Measurements from ENCODE around the gene NUDT2.
A peak's percentile ranks its signal among the peaks of the same experiment; 100 is the strongest.

The NUDT2 gene

DNA sequence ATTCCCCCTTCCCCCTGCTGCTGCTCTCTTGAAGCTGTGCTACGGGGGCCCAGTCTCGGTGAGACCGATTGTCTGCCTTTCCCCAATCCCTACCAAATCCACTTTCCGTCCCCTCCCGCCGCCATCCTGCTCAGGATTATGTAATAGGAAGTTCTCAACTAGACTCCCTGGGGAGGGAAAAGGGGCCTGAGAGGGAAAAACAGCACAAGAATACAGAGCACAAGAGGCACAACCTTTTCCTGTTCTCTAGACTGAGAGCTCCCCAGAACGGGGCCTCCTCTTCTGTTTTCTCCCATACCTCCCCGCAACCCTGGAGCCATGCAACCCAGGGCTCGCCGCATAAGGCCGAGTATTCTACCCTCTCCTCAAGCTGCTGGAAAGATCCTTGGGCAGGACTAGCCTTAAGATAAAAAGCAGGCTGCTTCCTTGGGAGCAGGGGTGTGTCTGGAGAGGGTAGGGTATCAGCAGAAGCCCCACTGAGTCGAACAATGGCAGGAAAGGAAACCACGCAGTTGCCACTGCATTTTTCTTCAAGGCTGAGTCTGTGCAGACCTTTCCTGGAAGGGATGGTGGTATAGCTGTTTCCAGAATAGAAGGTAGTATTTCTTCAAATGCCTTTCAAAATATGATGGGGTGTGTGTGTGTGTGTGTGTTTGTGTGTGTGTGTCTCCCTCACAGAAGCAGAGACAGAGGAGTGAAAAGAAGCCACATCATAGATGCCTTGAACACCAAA, 34.4 kb downstream of the NUDT2 start:
- no peaks in the 10 kb centered on the region for H3K4me1 ChIP-seq (ENCODE audit: control insufficient read depth, insufficient read depth, low read length)
- TF ChIP-seq ZBTB7A (tag by site-specific recombination; IDR thresholded peaks at IDR 0.05; ENCODE audit: low read depth) (no peak), ZIC2 (tag by site-specific recombination; IDR thresholded peaks at IDR 0.05) (peak; percentile 35), ZBTB17 (tag by site-specific recombination; IDR thresholded peaks at IDR 0.05) (0 out of 2 replicates have a peak, but pooled peaks have one; percentile 25), ZNF341 (tag by site-specific recombination; IDR thresholded peaks at IDR 0.05; ENCODE audit: low read depth) (peak; percentile 14; the same call in 1 of the 2 replicates)
- TF ChIP-seq, protein P1, sequence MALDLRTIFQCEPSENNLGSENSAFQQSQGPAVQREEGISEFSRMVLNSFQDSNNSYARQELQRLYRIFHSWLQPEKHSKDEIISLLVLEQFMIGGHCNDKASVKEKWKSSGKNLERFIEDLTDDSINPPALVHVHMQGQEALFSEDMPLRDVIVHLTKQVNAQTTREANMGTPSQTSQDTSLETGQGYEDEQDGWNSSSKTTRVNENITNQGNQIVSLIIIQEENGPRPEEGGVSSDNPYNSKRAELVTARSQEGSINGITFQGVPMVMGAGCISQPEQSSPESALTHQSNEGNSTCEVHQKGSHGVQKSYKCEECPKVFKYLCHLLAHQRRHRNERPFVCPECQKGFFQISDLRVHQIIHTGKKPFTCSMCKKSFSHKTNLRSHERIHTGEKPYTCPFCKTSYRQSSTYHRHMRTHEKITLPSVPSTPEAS (tag by site-specific recombination; IDR thresholded peaks at IDR 0.05): 0 out of 2 replicates have a peak, but pooled peaks have one; percentile 12
- TF ChIP-seq, protein P2, sequence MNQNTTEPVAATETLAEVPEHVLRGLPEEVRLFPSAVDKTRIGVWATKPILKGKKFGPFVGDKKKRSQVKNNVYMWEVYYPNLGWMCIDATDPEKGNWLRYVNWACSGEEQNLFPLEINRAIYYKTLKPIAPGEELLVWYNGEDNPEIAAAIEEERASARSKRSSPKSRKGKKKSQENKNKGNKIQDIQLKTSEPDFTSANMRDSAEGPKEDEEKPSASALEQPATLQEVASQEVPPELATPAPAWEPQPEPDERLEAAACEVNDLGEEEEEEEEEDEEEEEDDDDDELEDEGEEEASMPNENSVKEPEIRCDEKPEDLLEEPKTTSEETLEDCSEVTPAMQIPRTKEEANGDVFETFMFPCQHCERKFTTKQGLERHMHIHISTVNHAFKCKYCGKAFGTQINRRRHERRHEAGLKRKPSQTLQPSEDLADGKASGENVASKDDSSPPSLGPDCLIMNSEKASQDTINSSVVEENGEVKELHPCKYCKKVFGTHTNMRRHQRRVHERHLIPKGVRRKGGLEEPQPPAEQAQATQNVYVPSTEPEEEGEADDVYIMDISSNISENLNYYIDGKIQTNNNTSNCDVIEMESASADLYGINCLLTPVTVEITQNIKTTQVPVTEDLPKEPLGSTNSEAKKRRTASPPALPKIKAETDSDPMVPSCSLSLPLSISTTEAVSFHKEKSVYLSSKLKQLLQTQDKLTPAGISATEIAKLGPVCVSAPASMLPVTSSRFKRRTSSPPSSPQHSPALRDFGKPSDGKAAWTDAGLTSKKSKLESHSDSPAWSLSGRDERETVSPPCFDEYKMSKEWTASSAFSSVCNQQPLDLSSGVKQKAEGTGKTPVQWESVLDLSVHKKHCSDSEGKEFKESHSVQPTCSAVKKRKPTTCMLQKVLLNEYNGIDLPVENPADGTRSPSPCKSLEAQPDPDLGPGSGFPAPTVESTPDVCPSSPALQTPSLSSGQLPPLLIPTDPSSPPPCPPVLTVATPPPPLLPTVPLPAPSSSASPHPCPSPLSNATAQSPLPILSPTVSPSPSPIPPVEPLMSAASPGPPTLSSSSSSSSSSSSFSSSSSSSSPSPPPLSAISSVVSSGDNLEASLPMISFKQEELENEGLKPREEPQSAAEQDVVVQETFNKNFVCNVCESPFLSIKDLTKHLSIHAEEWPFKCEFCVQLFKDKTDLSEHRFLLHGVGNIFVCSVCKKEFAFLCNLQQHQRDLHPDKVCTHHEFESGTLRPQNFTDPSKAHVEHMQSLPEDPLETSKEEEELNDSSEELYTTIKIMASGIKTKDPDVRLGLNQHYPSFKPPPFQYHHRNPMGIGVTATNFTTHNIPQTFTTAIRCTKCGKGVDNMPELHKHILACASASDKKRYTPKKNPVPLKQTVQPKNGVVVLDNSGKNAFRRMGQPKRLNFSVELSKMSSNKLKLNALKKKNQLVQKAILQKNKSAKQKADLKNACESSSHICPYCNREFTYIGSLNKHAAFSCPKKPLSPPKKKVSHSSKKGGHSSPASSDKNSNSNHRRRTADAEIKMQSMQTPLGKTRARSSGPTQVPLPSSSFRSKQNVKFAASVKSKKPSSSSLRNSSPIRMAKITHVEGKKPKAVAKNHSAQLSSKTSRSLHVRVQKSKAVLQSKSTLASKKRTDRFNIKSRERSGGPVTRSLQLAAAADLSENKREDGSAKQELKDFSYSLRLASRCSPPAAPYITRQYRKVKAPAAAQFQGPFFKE (tag by site-specific recombination; IDR thresholded peaks at IDR 0.05; ENCODE audit: borderline replicate concordance): no peak
- ChIA-PET POLR2A (no interaction called here), CTCF (interaction anchor here (1.2 to 1.6 kb wide), 2 partner anchors 11 to 15 kb away, joined by 4 to 7 read pairs; no protein-coding TSS in a partner anchor)
- H3K4me3 ChIP-seq (ENCODE audit: low read depth, low read length): no peak overlapping the region
- no peaks in the 10 kb centered on the region for H3K36me3 ChIP-seq (ENCODE audit: control insufficient read depth in 2 of 2, insufficient read depth in 1 of 2, low read length in 2 of 2)
- H3K27ac ChIP-seq (ENCODE audit: extremely low read depth, low read depth, low read length): no peak overlapping the region
- no peaks in the 10 kb centered on the region for H3K9me3 ChIP-seq (ENCODE audit: control insufficient read depth, insufficient read depth, low read depth, low read length)

DNA sequence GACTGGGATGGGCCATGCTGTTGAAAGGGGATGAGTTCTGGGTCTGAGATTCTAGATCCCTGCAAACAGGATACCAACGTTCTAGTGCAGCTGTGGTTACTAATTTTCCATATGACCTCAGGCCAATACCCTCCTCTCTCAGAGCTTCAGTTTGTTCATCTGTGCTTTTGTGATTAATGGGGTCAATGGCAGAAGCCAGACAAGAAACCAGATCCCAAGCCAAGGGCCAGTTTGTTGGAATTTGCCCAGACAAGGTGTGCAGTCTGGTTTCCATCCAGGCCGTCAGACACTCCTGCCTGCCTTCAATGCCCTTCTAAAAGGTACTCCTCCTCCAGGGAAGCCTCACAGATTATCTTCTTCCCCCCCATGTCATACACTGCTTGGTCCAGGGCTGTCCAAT, 35.9 kb downstream of the NUDT2 start:
- no peaks in the 10 kb centered on the region for H3K9me3 ChIP-seq (ENCODE audit: control insufficient read depth, insufficient read depth, low read depth, low read length)
- no peaks in the 10 kb centered on the region for H3K4me1 ChIP-seq (ENCODE audit: control insufficient read depth, insufficient read depth, low read length)
- no peak for TF ChIP-seq ZBTB20 (tag by site-specific recombination; IDR thresholded peaks at IDR 0.05)
- TF ChIP-seq ZBTB48 (tag by site-specific recombination; IDR thresholded peaks at IDR 0.05): no peak
- TF ChIP-seq, protein P3, sequence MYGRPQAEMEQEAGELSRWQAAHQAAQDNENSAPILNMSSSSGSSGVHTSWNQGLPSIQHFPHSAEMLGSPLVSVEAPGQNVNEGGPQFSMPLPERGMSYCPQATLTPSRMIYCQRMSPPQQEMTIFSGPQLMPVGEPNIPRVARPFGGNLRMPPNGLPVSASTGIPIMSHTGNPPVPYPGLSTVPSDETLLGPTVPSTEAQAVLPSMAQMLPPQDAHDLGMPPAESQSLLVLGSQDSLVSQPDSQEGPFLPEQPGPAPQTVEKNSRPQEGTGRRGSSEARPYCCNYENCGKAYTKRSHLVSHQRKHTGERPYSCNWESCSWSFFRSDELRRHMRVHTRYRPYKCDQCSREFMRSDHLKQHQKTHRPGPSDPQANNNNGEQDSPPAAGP (tag by site-specific recombination; IDR thresholded peaks at IDR 0.05): no peak
- TF ChIP-seq, protein P4, sequence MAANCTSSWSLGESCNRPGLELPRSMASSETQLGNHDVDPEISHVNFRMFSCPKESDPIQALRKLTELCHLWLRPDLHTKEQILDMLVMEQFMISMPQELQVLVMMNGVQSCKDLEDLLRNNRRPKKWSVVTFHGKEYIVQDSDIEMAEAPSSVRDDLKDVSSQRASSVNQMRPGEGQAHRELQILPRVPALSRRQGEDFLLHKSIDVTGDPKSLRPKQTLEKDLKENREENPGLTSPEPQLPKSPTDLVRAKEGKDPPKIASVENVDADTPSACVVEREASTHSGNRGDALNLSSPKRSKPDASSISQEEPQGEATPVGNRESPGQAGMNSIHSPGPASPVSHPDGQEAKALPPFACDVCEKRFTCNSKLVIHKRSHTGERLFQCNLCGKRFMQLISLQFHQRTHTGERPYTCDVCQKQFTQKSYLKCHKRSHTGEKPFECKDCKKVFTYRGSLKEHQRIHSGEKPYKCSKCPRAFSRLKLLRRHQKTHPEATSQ (tag by site-specific recombination; IDR thresholded peaks at IDR 0.05): no peak
- no peak for TF ChIP-seq FEZF1 (tag by site-specific recombination; IDR thresholded peaks at IDR 0.05)
- TF ChIP-seq, protein P5, sequence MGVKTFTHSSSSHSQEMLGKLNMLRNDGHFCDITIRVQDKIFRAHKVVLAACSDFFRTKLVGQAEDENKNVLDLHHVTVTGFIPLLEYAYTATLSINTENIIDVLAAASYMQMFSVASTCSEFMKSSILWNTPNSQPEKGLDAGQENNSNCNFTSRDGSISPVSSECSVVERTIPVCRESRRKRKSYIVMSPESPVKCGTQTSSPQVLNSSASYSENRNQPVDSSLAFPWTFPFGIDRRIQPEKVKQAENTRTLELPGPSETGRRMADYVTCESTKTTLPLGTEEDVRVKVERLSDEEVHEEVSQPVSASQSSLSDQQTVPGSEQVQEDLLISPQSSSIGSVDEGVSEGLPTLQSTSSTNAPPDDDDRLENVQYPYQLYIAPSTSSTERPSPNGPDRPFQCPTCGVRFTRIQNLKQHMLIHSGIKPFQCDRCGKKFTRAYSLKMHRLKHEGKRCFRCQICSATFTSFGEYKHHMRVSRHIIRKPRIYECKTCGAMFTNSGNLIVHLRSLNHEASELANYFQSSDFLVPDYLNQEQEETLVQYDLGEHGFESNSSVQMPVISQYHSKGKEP (tag by site-specific recombination; IDR thresholded peaks at IDR 0.05): no peak
- no peak for TF ChIP-seq ZNF133 (tag by site-specific recombination; IDR thresholded peaks at IDR 0.05)
- no peak for TF ChIP-seq ZFP37 (tag by site-specific recombination; IDR thresholded peaks at IDR 0.05)
- TF ChIP-seq ZNF544 (tag by site-specific recombination; IDR thresholded peaks at IDR 0.05): no peak
- no peak for TF ChIP-seq ZNF555 (tag by site-specific recombination; conservative IDR thresholded peaks at IDR 0.05)
- TF ChIP-seq ZNF114 (tag by site-specific recombination; IDR thresholded peaks at IDR 0.05): no peak
- TF ChIP-seq MYNN (tag by site-specific recombination; IDR thresholded peaks at IDR 0.05; ENCODE audit: borderline replicate concordance): no peak
- no peak for TF ChIP-seq SP2 (tag by site-specific recombination; IDR thresholded peaks at IDR 0.05)
- TF ChIP-seq ZNF366 (tag by site-specific recombination; conservative IDR thresholded peaks at IDR 0.05): no peak
- TF ChIP-seq, protein P6, sequence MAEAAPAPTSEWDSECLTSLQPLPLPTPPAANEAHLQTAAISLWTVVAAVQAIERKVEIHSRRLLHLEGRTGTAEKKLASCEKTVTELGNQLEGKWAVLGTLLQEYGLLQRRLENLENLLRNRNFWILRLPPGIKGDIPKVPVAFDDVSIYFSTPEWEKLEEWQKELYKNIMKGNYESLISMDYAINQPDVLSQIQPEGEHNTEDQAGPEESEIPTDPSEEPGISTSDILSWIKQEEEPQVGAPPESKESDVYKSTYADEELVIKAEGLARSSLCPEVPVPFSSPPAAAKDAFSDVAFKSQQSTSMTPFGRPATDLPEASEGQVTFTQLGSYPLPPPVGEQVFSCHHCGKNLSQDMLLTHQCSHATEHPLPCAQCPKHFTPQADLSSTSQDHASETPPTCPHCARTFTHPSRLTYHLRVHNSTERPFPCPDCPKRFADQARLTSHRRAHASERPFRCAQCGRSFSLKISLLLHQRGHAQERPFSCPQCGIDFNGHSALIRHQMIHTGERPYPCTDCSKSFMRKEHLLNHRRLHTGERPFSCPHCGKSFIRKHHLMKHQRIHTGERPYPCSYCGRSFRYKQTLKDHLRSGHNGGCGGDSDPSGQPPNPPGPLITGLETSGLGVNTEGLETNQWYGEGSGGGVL (tag by site-specific recombination; IDR thresholded peaks at IDR 0.05): no peak
- peaks cover 0 to 12% of the 10 kb centered on the region in 2 experiments; a peak in 1 of 3 replicates for H3K36me3 ChIP-seq (ENCODE audit: control insufficient read depth in 2 of 2, insufficient read depth in 1 of 2, low read length in 2 of 2)
- POLR2A ChIA-PET: interaction anchor here (0.5 to 0.8 kb wide), 2 partner anchors 9 to 189 kb away, joined by 3 read pairs; no protein-coding TSS in a partner anchor
- H3K27ac ChIP-seq (ENCODE audit: extremely low read depth, low read depth, low read length): no peak overlapping the region
- no peak overlapping the region for H3K4me3 ChIP-seq (ENCODE audit: low read depth, low read length)
- CTCF ChIA-PET: interaction anchor here (1.4 to 1.6 kb wide), 2 partner anchors 9 to 33 kb away, joined by 4 to 7 read pairs; no protein-coding TSS in a partner anchor

Data from HEK293 (cell line).